Ovary (tissue), 3 donors: ENCODE data around the gene CDADC1.

Experiments used
- POLR2A ChIP-seq: fragments of 450-650 bp; IDR thresholded peaks from one replicate; pipeline ENCODE4 v1.6.1; 2017; ENCODE audit warnings: antibody characterized with exemption, mild to moderate bottlenecking, moderate library complexity
- TF ChIP-seq, protein P1 (sequence below), 3 donors: fragments of 450-650 bp in 2 of 3; fragments of 200-600 bp in 1 of 3; IDR thresholded peaks; one replicate each; pipeline versions ENCODE4 v1.5.1 to v1.8.0; 2016 to 2022; ENCODE audit warnings: antibody characterized with exemption in 3 of 3, mild to moderate bottlenecking in 1 of 3
- donor health status: DM: no; HTN: no; CAD: no.

DNA sequence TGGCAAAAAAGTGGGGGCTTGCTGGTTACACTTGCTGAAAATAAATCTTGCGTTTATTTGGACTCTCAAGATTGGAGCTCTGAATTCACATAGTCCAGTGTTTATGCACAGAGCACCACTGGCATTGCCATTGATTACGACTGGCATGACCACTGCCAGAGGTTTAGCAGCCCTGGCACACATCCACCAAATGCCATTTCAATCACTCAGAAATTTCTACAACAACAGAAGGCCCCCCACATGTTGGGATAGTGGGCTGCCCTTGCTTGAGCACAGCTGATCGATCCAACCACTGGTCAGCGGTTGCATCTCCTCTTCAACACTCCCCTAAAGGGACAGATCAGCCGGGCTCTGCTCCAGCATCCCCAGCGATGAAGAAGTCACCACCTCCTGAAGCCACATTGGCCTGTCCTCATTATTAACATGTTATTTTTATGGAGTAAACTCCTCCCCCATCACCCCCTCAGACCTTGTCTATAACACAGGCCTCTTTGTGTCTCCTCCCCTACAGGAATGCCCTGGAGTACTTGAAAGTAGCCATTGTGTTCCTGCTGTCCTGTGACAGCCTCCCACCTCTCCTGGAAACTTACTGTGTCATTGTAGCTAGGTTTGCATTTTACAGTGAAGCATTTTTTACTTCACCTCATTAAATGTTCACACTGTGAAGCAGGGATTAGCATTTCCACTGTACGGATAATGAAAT lies 51.3 kb downstream of the CDADC1 start:
- TF ChIP-seq, protein P1, sequence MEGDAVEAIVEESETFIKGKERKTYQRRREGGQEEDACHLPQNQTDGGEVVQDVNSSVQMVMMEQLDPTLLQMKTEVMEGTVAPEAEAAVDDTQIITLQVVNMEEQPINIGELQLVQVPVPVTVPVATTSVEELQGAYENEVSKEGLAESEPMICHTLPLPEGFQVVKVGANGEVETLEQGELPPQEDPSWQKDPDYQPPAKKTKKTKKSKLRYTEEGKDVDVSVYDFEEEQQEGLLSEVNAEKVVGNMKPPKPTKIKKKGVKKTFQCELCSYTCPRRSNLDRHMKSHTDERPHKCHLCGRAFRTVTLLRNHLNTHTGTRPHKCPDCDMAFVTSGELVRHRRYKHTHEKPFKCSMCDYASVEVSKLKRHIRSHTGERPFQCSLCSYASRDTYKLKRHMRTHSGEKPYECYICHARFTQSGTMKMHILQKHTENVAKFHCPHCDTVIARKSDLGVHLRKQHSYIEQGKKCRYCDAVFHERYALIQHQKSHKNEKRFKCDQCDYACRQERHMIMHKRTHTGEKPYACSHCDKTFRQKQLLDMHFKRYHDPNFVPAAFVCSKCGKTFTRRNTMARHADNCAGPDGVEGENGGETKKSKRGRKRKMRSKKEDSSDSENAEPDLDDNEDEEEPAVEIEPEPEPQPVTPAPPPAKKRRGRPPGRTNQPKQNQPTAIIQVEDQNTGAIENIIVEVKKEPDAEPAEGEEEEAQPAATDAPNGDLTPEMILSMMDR (IDR thresholded peaks at IDR 0.05), result no peak
- no peak for TF ChIP-seq POLR2A
